HG03571 (cell line): ENCODE results near the gene HSPA6.
"Not testable (repeated sequence)": the region's sequence is repeated elsewhere in the genome, so short reads cannot be mapped to it uniquely, and the experiment has no call there.

Experiments
- ATAC-seq: cut with Tn5 transposase; IDR thresholded peaks from one replicate; pipeline ENCODE4 v1.9.1; 2021; ENCODE audit not compliant: unreplicated experiment

Gene HSPA6

DNA sequence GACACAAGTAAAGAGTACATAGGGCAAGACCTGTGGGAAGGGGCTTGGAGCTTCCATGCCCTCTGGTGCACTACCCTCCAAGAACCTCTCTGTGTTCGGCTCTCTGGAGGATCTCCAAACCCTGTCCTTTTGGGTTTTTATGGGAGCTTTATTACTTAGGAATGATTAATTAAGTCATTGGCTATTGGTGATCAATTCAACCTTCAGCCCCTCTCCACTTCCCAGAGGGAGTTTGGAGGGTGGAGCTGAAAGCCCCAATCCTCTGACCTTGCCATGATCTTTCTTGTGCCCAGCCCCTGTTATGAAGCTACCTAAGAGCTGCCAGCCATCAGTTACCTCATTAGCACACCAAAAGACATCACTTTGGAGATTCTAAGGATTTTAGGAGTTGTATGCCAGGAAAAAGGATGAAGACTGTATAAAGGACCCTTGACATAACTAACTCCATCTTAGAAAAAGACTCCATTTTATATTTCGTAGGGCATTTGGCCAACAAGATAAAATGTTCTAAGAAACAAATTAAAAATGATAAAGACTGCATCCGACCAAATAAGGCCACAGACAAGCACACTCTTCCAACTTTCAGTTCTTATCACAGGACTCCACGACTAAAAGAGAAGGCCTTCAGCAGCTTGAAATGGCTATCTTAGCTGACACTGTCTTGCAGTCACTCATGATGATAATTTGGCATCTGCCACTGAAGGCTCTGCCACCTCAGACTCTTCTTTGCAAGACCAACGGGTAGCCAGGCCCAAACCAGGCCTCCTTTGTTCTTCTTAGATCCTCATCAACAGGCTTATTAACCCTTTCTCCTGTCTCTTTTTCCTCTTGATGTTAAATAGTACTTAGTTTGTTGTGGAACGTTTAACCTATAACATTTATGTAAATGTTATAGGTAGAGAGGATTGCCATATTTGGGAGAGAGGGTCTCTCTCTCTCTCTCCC lies 33.4 kb downstream of the HSPA6 start:
- ATAC-seq, result not testable (repeated sequence)

DNA sequence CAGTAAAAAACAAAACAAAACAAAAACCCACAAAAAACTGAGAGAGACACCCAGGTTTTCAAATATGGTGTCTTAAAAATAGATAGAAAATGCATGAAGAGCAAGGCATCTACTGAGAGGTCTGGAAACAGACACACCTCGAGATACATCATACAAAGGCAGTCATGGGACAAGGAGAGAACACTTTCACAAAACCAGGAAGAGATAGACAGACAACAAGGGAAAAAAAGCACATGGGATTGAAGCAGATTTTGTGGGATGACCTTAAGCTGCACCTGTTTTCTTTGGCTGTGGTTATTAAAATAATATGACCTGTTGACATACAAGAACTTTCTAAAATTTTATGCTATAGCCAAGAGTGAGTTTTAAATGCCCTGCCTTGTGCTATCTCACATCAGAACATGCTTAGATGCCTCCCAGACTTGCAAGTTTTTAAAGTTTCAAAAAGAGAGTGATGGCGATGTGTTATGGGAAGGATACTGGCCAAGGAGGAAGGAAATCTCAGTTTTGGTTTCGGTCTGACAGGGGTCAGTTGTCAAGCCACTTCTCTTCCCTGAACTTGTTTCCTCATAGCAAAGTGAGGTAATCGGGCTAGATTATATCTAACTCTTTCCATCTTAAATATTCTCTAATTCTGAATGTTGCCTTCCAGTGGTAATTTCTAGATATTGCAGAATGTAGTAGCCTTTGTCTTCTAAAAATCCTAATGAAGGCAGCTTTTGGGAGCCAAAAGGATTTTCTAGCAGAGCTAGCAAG lies 36.8 kb downstream of the HSPA6 start:
- not testable (repeated sequence) for ATAC-seq

DNA sequence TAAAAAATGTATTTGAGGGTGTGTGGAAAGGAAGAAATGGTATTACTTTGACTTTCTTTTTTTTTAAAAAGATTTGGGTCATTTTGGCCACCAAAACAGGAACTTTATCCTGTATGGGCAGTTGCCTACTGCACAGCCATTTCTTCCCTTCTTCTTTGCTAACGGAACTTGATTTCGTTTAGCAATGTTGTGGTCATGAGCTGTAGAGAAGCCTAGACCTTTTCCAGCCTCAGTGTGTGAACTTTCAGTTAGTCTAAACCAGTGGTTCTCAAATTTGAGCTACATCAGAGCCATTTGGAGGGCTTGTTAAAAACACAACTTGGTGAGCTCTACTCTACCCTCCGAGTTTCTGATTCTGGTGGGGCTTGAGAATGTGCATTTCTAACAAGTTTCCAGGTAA lies 38.1 kb downstream of the HSPA6 start:
- not testable (repeated sequence) for ATAC-seq

DNA sequence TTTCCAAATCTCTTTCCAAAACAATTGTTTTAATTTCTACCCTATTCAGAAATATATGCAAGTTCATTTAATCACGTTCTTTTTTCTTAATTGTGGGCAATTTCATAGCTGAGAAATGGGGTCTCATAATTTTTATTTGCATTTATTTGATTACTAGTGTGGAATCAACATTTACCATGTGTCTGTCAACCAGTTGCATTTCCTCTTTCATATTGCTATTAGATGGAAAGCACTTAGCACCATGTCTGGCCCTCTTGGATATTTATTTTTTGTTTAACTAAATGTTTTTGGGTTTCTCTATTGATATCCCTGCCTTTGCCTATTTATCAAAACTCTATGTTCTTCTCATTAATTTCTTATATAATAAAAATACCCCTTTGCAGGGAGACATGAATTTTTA lies 39.2 kb downstream of the HSPA6 start:
- not testable (repeated sequence) for ATAC-seq

- ATAC-seq, result not testable (repeated sequence)
These were observed 42.2 kb downstream of the HSPA6 start for GRCh38 chr1:161566602-161566960.

DNA sequence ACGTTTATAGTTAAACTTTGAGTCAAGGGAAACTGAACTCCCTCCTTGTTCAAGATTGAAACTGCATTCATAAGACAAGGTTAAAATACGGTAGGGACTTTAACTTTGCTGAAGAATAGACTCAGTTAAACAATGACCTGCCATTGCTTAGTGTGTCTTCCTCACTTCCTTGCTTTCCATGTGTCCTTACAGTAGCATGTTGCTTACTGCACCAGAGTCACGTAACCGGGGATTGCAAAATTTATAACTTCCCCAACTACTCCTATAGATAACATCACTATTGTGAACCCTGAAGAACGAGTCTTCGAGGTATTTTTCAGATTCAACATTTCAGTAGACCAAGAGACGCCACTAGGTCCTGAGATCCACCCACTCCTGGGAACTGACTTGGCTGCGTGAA lies 47.4 kb downstream of the HSPA6 start:
- ATAC-seq, result not testable (repeated sequence)
